ENCODE results near the gene RNF44.
"Not testable (repeated sequence)": the region's sequence is repeated elsewhere in the genome, so short reads cannot be mapped to it uniquely, and the experiment has no call there.

The RNF44 gene

GRCh38 chr5:176553260-176554085, 16.3 kb upstream of the RNF44 start:
- Histone ChIP-seq H4K20me1 (no peaks in the 10 kb centered on the region), H3K27me3 (no peaks in the 10 kb centered on the region), H3K9me3 (no peaks in the 10 kb centered on the region), H3K4me1 (peaks cover 75% of the 10 kb centered on the region), H3K4me3 (no peak overlapping the region), H3K9ac (no peak overlapping the region), H3K27ac (no peak overlapping the region), H3K36me3 (no peaks in the 10 kb centered on the region), H3K4me2 (peak overlapping the region; percentile 72)
- no peak for TF ChIP-seq Cebpa-rat (IDR thresholded peaks at IDR 0.05)

GRCh38 chr5:176552332-176552869, 15.2 kb upstream of the RNF44 start:
- no peaks in the 10 kb centered on the region for H3K27me3 ChIP-seq
- H3K4me1 ChIP-seq = peaks cover 72% of the 10 kb centered on the region
- no peak overlapping the region for H3K4me2 ChIP-seq
- no peak overlapping the region for H3K9ac ChIP-seq
- no peaks in the 10 kb centered on the region for H4K20me1 ChIP-seq
- no peaks in the 10 kb centered on the region for H3K9me3 ChIP-seq
- H3K36me3 ChIP-seq = no peaks in the 10 kb centered on the region
- no peak overlapping the region for H3K4me3 ChIP-seq
- no peak for TF ChIP-seq Cebpa-rat (IDR thresholded peaks at IDR 0.05)
- H3K27ac ChIP-seq = no peak overlapping the region

GRCh38 chr5:176550937-176551336, 13.7 kb upstream of the RNF44 start:
- not testable (repeated sequence) for H3K36me3 ChIP-seq, H3K4me3 ChIP-seq, H3K27me3 ChIP-seq, H3K9me3 ChIP-seq, H4K20me1 ChIP-seq, H3K27ac ChIP-seq, H3K9ac ChIP-seq
- H3K4me2 ChIP-seq = peak overlapping the region; percentile 74
- peaks cover 59% of the 10 kb centered on the region for H3K4me1 ChIP-seq

- peaks cover 56% of the 10 kb centered on the region for H3K4me1 ChIP-seq
Observed at GRCh38 chr5:176550275-176550831, 13.2 kb upstream of the RNF44 start.

GRCh38 chr5:176549871-176550270, 12.7 kb upstream of the RNF44 start:
- H3K27me3 ChIP-seq = no peaks in the 10 kb centered on the region
- no peak overlapping the region for H3K9ac ChIP-seq
- H3K27ac ChIP-seq = no peak overlapping the region
- H3K4me2 ChIP-seq = peak overlapping the region; percentile 74
- H3K4me3 ChIP-seq = no peak overlapping the region
- no peak for TF ChIP-seq Cebpa-rat (IDR thresholded peaks at IDR 0.05)
- H4K20me1 ChIP-seq = no peaks in the 10 kb centered on the region
- H3K36me3 ChIP-seq = no peaks in the 10 kb centered on the region
- no peaks in the 10 kb centered on the region for H3K9me3 ChIP-seq
- peaks cover 56% of the 10 kb centered on the region for H3K4me1 ChIP-seq

More at GRCh38 chr5:176550275-176550831, 13.2 kb upstream of the RNF44 start:
- Histone ChIP-seq H3K4me3 (no peak overlapping the region), H3K9me3 (no peaks in the 10 kb centered on the region), H3K36me3 (no peaks in the 10 kb centered on the region), H3K27me3 (no peaks in the 10 kb centered on the region), H3K9ac (no peak overlapping the region), H4K20me1 (no peaks in the 10 kb centered on the region), H3K27ac (no peak overlapping the region; the same call in 1 of the 2 replicates), H3K4me2 (peak overlapping the region; percentile 74)
- no peak for TF ChIP-seq Cebpa-rat (IDR thresholded peaks at IDR 0.05)

- Histone ChIP-seq H3K9ac (no peak within 1 kb of the TSS), H3K27ac (no peak within 1 kb of the TSS; the same call in 1 of the 2 replicates), H3K9me3 (no peaks in the 10 kb centered on the region), H3K4me1 (peaks cover 56% of the 10 kb centered on the region), H3K27me3 (no peaks in the 10 kb centered on the region), H3K4me3 (no peak within 1 kb of the TSS), H4K20me1 (no peaks in the 10 kb centered on the region), H3K4me2 (peak within 1 kb of the TSS; percentile 74), H3K36me3 (no peaks in the 10 kb centered on the region)
- no peak for TF ChIP-seq Cebpa-rat (IDR thresholded peaks at IDR 0.05)
Observed at GRCh38 chr5:176548967-176549444, 11.8 kb upstream of the RNF44 start, which contains the start of gene CDHR2. TSS of gene CDHR2 (plus strand) at chr5:176549342. CDS start at chr5:176565353, 16,011 bp downstream.

- H4K20me1 ChIP-seq = no peaks in the 10 kb centered on the region
- no peak overlapping the region for H3K4me2 ChIP-seq
- H3K27ac ChIP-seq = no peak overlapping the region
- H3K4me1 ChIP-seq = peaks cover 50% of the 10 kb centered on the region
- H3K9me3 ChIP-seq = no peaks in the 10 kb centered on the region
- H3K27me3 ChIP-seq = no peaks in the 10 kb centered on the region
- no peaks in the 10 kb centered on the region for H3K36me3 ChIP-seq
- no peak overlapping the region for H3K9ac ChIP-seq
- TF ChIP-seq Cebpa-rat (IDR thresholded peaks at IDR 0.05) = no peak
- H3K4me3 ChIP-seq = no peak overlapping the region
Observed at GRCh38 chr5:176547802-176548201, 10.6 kb upstream of the RNF44 start.

GRCh38 chr5:176545737-176546509, 8.7 kb upstream of the RNF44 start:
- H3K4me3 ChIP-seq = no peak overlapping the region
- no peak overlapping the region for H3K27ac ChIP-seq
- no peak overlapping the region for H3K4me2 ChIP-seq
- H3K36me3 ChIP-seq = no peaks in the 10 kb centered on the region
- H3K27me3 ChIP-seq = no peaks in the 10 kb centered on the region
- peaks cover 64% of the 10 kb centered on the region for H3K4me1 ChIP-seq
- no peaks in the 10 kb centered on the region for H4K20me1 ChIP-seq
- no peak for TF ChIP-seq Cebpa-rat (IDR thresholded peaks at IDR 0.05)
- no peak overlapping the region for H3K9ac ChIP-seq
- H3K9me3 ChIP-seq = no peaks in the 10 kb centered on the region

GRCh38 chr5:176545388-176545736, 8.2 kb upstream of the RNF44 start:
- Histone ChIP-seq H3K4me3 (no peak overlapping the region), H3K27ac (no peak overlapping the region), H3K27me3 (no peaks in the 10 kb centered on the region), H4K20me1 (no peaks in the 10 kb centered on the region), H3K4me2 (peak overlapping the region; percentile 100; the same call in 1 of the 2 replicates), H3K9ac (no peak overlapping the region), H3K4me1 (peaks cover 64% of the 10 kb centered on the region), H3K9me3 (no peaks in the 10 kb centered on the region), H3K36me3 (no peaks in the 10 kb centered on the region)
- TF ChIP-seq Cebpa-rat (IDR thresholded peaks at IDR 0.05) = no peak
